Right renal pelvis (tissue), 4 donors: ENCODE measurements around the gene FKBP1A. TPM values are rescaled to one million over a fixed set of nuclear protein-coding genes. Genes with fewer than 3 reads are reported as not detected.

Experiments used
- DNase-seq, 4 donors: peaks; one replicate each; pipeline ENCODE4 v3.0.0-alpha.2; 2013; ENCODE audit warnings: low read depth in 4 of 4, low spot score in 3 of 4, missing footprints in 1 of 4
- polyA plus RNA-seq, 4 donors: library from polyadenylated mRNA; unstranded; fragments of 120-200 nt; gene quantifications; one replicate each; pipeline ENCODE4 v1.2.1, GENCODE V29; 2013; ENCODE audit not compliant: insufficient read length in 4 of 4

Gene FKBP1A
- polyA plus RNA-seq, 4 donors: 362 to 409 (median 396) TPM

- no peak for DNase-seq
These were observed 56.7 kb downstream of the FKBP1A start for GRCh38 chr20:1335961-1336698.

- DNase-seq: no peak
These were observed 58.1 kb downstream of the FKBP1A start for GRCh38 chr20:1334761-1335160.

GRCh38 chr20:1334370-1334731 is 58.5 kb downstream of the FKBP1A start:
- no peak for DNase-seq

GRCh38 chr20:1333462-1334369 is 59.1 kb downstream of the FKBP1A start:
- DNase-seq: no peak

- no peak for DNase-seq
These were observed 60.0 kb downstream of the FKBP1A start for GRCh38 chr20:1332749-1333300.

- DNase-seq: no peak
These were observed 60.9 kb downstream of the FKBP1A start for GRCh38 chr20:1331801-1332453.

GRCh38 chr20:1331101-1331500 is 61.8 kb downstream of the FKBP1A start:
- no peak for DNase-seq

- no peak for DNase-seq
These were observed 62.6 kb downstream of the FKBP1A start for GRCh38 chr20:1330075-1330830.

- no peak for DNase-seq
These were observed 64.0 kb downstream of the FKBP1A start, which contains the start of gene SDCBP2 for GRCh38 chr20:1328680-1329330. SDCBP2 (minus strand) TSS chr20:1329139; CDS start chr20:1320416, 8,723 bp downstream.

- DNase-seq: no peak
These were observed 64.8 kb downstream of the FKBP1A start for GRCh38 chr20:1327827-1328679.

GRCh38 chr20:1327241-1327653 is 65.6 kb downstream of the FKBP1A start:
- DNase-seq: no peak

GRCh38 chr20:1326031-1326930 is 66.6 kb downstream of the FKBP1A start:
- DNase-seq: no peak

GRCh38 chr20:1325173-1326030 is 67.5 kb downstream of the FKBP1A start:
- peak; percentile 89 to 92 (median 90) for DNase-seq

- no peak for DNase-seq
These were observed 68.2 kb downstream of the FKBP1A start for GRCh38 chr20:1324598-1325172.

GRCh38 chr20:1323830-1324597 is 68.8 kb downstream of the FKBP1A start:
- DNase-seq: no peak

- DNase-seq: no peak
These were observed 69.6 kb downstream of the FKBP1A start for GRCh38 chr20:1323256-1323655.
